Tibial artery (tissue), 4 donors: ENCODE results near the gene AQP2.
A peak's percentile ranks its signal among the peaks of the same experiment; 100 is the strongest.

Experiments
- DNase-seq, 2 donors: peaks; one replicate each; pipeline ENCODE4 v3.0.0-alpha.2; 2019
- H3K27ac ChIP-seq, 2 donors: fragments of 200-600 bp; sonication (generic) in 1 of 2; 1 replicate in 1 of 2; 2 replicates in 1 of 2; pipeline ENCODE4 v1.5.1; 2018 to 2019; ENCODE audit warnings: mild to moderate bottlenecking in 1 of 2
- H3K27me3 ChIP-seq, 2 donors: fragments of 200-600 bp; sonication (generic) in 1 of 2; one replicate each; pipeline versions ENCODE4 v1.5.1 to v1.6.0; 2016 to 2019
- H3K36me3 ChIP-seq, 3 donors: fragments of 200-600 bp; sonication (generic) in 2 of 3; one replicate each; pipeline ENCODE4 v1.5.1; 2016 to 2019; ENCODE audit warnings: mild to moderate bottlenecking in 2 of 3
- H3K4me1 ChIP-seq, 4 donors: fragments of 200-600 bp; sonication (generic) in 2 of 4; 1 replicate in 3 of 4; 2 replicates in 1 of 4; pipeline ENCODE4 v1.5.1; 2016 to 2019
- H3K4me3 ChIP-seq, 2 donors: fragments of 200-600 bp; sonication (generic) in 1 of 2; 1 replicate in 1 of 2; 2 replicates in 1 of 2; pipeline ENCODE4 v1.5.1; 2018 to 2019; ENCODE audit warnings: mild to moderate bottlenecking in 2 of 2
- H3K9me3 ChIP-seq, 3 donors: fragments of 200-600 bp; sonication (generic) in 1 of 3; one replicate each; pipeline ENCODE4 v1.5.1; 2016 to 2019
- CTCF ChIP-seq, 2 experiments: fragments of 200-600 bp in 1 of 2; fragments of 450-650 bp in 1 of 2; IDR thresholded peaks; one replicate each; pipeline ENCODE4 v1.5.1; 2017 to 2019; ENCODE audit warnings: antibody characterized with exemption in 2 of 2, mild to moderate bottlenecking in 1 of 2, moderate library complexity in 1 of 2
- intact Hi-C: fragments of 100-400 bp; cut with DNase I; formaldehyde crosslinking; loops from one replicate; pipeline ENCODE4 v1.15.0; 2023; ENCODE audit warnings: low total_unique reads

The AQP2 gene

GRCh38 chr12:49968471-49968870, 17.9 kb downstream of the AQP2 start:
- Histone ChIP-seq H3K9me3 (no peaks in the 10 kb centered on the region), H3K4me3 (no peak overlapping the region), H3K27ac (no peak overlapping the region), H3K36me3 (no peaks in the 10 kb centered on the region), H3K4me1 (peaks cover 0 to 15% (median 10%) of the 10 kb centered on the region in 4 donors), H3K27me3 (peaks cover 0 to 59% of the 10 kb centered on the region in 2 donors)
- no peak for TF ChIP-seq CTCF (IDR thresholded peaks at IDR 0.05)
- DNase-seq: peak in 1 of 2 donors; percentile 38
- intact Hi-C loops: loop anchor here (5.0 kb wide), 1 partner anchor 89 kb away; the partner anchor contains the start of gene ASIC1

GRCh38 chr12:49969027-49969426, 18.5 kb downstream of the AQP2 start:
- Histone ChIP-seq H3K9me3 (no peaks in the 10 kb centered on the region), H3K36me3 (no peaks in the 10 kb centered on the region), H3K4me1 (peaks cover 0 to 16% (median 10%) of the 10 kb centered on the region in 4 donors), H3K27ac (no peak overlapping the region), H3K27me3 (peaks cover 0 to 55% of the 10 kb centered on the region in 2 donors), H3K4me3 (no peak overlapping the region)
- DNase-seq: peak in 1 of 2 donors; percentile 61
- no peak for TF ChIP-seq CTCF (IDR thresholded peaks at IDR 0.05)
- intact Hi-C loops: loop anchor here (5.0 kb wide), 1 partner anchor 88 kb away; the partner anchor contains the start of gene ASIC1

GRCh38 chr12:49969651-49970429, 19.3 kb downstream of the AQP2 start:
- H3K36me3 ChIP-seq: no peaks in the 10 kb centered on the region
- no peak overlapping the region for H3K4me3 ChIP-seq
- peak in 1 of 2 donors; percentile 46 for DNase-seq
- intact Hi-C loops: loop anchor here (5.0 kb wide), 1 partner anchor 87 kb away; the partner anchor contains the start of gene ASIC1
- H3K27ac ChIP-seq: no peak overlapping the region
- no peaks in the 10 kb centered on the region for H3K9me3 ChIP-seq
- H3K4me1 ChIP-seq: peaks cover 0 to 22% (median 17%) of the 10 kb centered on the region in 4 donors
- TF ChIP-seq CTCF (IDR thresholded peaks at IDR 0.05): no peak
- H3K27me3 ChIP-seq: peaks cover 0 to 55% of the 10 kb centered on the region in 2 donors

- peak in 1 of 2 donors; percentile 53 for DNase-seq
- intact Hi-C loops: no loop called here
- peaks cover 0 to 51% of the 10 kb centered on the region in 2 donors for H3K27me3 ChIP-seq
Observed at GRCh38 chr12:49970658-49971057, 20.1 kb downstream of the AQP2 start.

GRCh38 chr12:49971141-49971540, 20.6 kb downstream of the AQP2 start:
- intact Hi-C loops: no loop called here
- peak in 1 of 2 donors; percentile 41 for DNase-seq

More at GRCh38 chr12:49970658-49971057, 20.1 kb downstream of the AQP2 start:
- no peak for TF ChIP-seq CTCF (IDR thresholded peaks at IDR 0.05)
- Histone ChIP-seq H3K4me1 (peaks cover 0 to 28% (median 23%) of the 10 kb centered on the region in 4 donors), H3K27ac (no peak overlapping the region), H3K9me3 (no peaks in the 10 kb centered on the region), H3K4me3 (no peak overlapping the region), H3K36me3 (no peaks in the 10 kb centered on the region)

More at GRCh38 chr12:49971141-49971540, 20.6 kb downstream of the AQP2 start:
- H3K4me3 ChIP-seq: no peak overlapping the region
- peaks cover 0 to 46% of the 10 kb centered on the region in 2 donors for H3K27me3 ChIP-seq
- no peak overlapping the region for H3K27ac ChIP-seq
- H3K36me3 ChIP-seq: no peaks in the 10 kb centered on the region
- no peak for TF ChIP-seq CTCF (IDR thresholded peaks at IDR 0.05)
- peaks cover 0 to 28% (median 23%) of the 10 kb centered on the region in 4 donors for H3K4me1 ChIP-seq
- no peaks in the 10 kb centered on the region for H3K9me3 ChIP-seq
